Upper lobe of right lung (tissue), 1 donor: ENCODE data around the gene MPPED2. TPM values are rescaled to one million over a fixed set of nuclear protein-coding genes. Genes with fewer than 3 reads are reported as not detected.

Source experiments
- ATAC-seq: fragments of 200-7000 bp; cut with Tn5 transposase; one replicate; pipeline ENCODE4 v1.9.1; 2020; ENCODE audit warnings: mild to moderate bottlenecking, moderate library complexity
- DNase-seq: peaks from one replicate; pipeline ENCODE4 v3.0.0-alpha.2; 2020
- H3K27ac ChIP-seq: fragments of 200-600 bp; one replicate; pipeline ENCODE4 v1.8.0; 2022
- H3K27me3 ChIP-seq: fragments of 200-600 bp; one replicate; pipeline ENCODE4 v1.8.0; 2022; ENCODE audit warnings: mild to moderate bottlenecking
- H3K36me3 ChIP-seq: fragments of 200-600 bp; one replicate; pipeline ENCODE4 v1.8.0; 2022
- H3K4me1 ChIP-seq: fragments of 200-600 bp; one replicate; pipeline ENCODE4 v1.8.0; 2022
- H3K4me3 ChIP-seq: fragments of 200-600 bp; one replicate; pipeline ENCODE4 v1.8.0; 2022; ENCODE audit warnings: mild to moderate bottlenecking
- H3K9me3 ChIP-seq: fragments of 200-600 bp; one replicate; pipeline ENCODE4 v1.8.0; 2022
- intact Hi-C: fragments of 100-400 bp; cut with DNase I; formaldehyde crosslinking; loops from one replicate; pipeline ENCODE4 v1.11.0; 2022
- total RNA-seq: library from RNA; stranded (reverse); fragmentation: NEBNext Ultra II Directional; extraction: Animal tissue kit (Norgen Biotek cat#: 25700); gene quantifications from one replicate; pipeline ENCODE4 v1.2.1, GENCODE V29; 2021
- TF ChIP-seq, protein P1 (sequence below): fragments of 200-600 bp; IDR thresholded peaks from one replicate; pipeline ENCODE4 v1.8.0; 2022; ENCODE audit warnings: antibody characterized with exemption
- donor health status: DM: no; HTN: yes; CAD: no; lungs with severe emphysema.

MPPED2 gene
- total RNA-seq, 1 donor from 2014 or later: 1.3 TPM

DNA sequence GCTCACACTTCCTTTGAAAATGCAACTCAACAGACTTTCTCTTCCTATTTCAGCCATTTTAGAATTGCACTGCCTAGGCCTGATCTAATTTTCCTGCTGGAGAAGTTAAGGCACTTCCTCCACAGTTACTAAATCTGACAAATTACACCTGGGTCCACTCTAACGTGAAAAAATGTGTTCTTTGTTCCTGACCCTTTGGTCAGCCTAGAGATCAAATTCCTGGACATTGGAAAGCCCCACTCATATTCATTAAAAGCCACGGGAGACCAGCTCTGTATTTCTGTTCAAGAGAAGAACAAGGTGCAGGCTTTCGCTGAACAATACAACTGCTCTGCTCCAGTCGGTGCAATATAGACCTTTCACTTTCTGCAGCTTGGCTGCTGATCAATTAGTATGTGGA, 96.6 kb downstream of the MPPED2 start:
- intact Hi-C loops: no loop called here
- no peak overlapping the region for H3K4me3 ChIP-seq
- no peak for ATAC-seq
- no peaks in the 10 kb centered on the region for H3K9me3 ChIP-seq
- TF ChIP-seq, protein P1, sequence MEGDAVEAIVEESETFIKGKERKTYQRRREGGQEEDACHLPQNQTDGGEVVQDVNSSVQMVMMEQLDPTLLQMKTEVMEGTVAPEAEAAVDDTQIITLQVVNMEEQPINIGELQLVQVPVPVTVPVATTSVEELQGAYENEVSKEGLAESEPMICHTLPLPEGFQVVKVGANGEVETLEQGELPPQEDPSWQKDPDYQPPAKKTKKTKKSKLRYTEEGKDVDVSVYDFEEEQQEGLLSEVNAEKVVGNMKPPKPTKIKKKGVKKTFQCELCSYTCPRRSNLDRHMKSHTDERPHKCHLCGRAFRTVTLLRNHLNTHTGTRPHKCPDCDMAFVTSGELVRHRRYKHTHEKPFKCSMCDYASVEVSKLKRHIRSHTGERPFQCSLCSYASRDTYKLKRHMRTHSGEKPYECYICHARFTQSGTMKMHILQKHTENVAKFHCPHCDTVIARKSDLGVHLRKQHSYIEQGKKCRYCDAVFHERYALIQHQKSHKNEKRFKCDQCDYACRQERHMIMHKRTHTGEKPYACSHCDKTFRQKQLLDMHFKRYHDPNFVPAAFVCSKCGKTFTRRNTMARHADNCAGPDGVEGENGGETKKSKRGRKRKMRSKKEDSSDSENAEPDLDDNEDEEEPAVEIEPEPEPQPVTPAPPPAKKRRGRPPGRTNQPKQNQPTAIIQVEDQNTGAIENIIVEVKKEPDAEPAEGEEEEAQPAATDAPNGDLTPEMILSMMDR: no peak
- H3K27me3 ChIP-seq: no peaks in the 10 kb centered on the region
- peaks cover 13% of the 10 kb centered on the region for H3K4me1 ChIP-seq
- H3K27ac ChIP-seq: no peak overlapping the region
- DNase-seq: no peak
- H3K36me3 ChIP-seq: no peaks in the 10 kb centered on the region

DNA sequence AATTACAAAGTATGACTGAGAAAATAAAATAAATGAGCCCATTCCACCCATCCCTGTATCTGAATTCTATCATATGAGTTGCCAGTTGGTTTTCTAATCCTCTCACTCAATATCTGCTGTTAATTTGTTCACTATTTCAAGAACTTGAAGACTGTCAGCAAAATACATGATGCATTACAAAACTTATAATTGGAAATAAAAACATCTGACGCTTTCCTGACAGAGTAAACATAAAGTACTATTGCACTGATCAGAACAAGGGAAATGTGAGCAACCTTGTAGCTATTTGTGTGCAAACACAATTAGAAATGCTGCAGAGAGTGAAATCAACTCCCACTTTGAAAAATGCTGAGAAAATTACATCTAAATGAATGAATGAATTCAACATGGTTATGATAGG, 97.1 kb downstream of the MPPED2 start:
- H3K4me1 ChIP-seq: peaks cover 13% of the 10 kb centered on the region
- no peaks in the 10 kb centered on the region for H3K9me3 ChIP-seq
- H3K4me3 ChIP-seq: no peak overlapping the region
- H3K27ac ChIP-seq: no peak overlapping the region
- no peak for DNase-seq
- intact Hi-C loops: no loop called here
- no peak for ATAC-seq
- TF ChIP-seq, protein P1: no peak
- no peaks in the 10 kb centered on the region for H3K27me3 ChIP-seq
- no peaks in the 10 kb centered on the region for H3K36me3 ChIP-seq

DNA sequence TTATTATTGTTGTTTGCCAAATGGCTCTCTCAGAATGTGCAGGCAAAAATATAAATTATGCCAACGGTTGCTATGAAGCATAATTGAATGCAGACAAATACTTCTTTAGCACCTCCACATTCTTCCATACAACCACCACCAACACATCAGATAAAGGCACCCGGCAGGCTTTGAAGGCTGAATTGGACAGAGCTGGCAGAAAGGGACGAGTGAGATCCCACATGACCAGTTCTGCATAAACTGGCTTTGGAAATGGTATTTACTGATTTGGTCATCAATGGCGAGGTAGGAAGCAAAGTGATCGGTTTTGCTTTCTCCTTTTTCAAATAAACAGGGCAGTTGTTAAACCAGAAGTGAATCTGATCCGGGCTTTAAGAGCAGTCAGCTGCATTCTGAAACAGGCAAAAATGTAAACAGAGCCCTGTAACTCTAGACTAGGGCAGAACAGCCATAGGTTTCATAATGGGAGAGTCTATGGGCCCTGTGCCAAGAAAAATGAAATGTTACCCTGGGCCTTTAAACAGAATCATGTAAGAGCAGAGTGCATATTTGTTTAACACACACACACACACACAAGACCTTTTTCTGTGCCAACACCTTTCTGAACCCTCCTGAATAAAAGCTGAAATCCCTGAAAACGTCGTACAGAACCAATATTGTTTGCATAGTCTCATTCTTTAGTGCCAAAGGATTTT, 97.7 kb downstream of the MPPED2 start:
- ATAC-seq (peak; percentile 78), DNase-seq (no peak)
- Histone ChIP-seq H3K27ac (no peak overlapping the region), H3K36me3 (no peaks in the 10 kb centered on the region), H3K27me3 (no peaks in the 10 kb centered on the region), H3K4me1 (peaks cover 13% of the 10 kb centered on the region), H3K4me3 (peak overlapping the region; percentile 14), H3K9me3 (no peaks in the 10 kb centered on the region)
- intact Hi-C loops: no loop called here
- TF ChIP-seq, protein P1: no peak

DNA sequence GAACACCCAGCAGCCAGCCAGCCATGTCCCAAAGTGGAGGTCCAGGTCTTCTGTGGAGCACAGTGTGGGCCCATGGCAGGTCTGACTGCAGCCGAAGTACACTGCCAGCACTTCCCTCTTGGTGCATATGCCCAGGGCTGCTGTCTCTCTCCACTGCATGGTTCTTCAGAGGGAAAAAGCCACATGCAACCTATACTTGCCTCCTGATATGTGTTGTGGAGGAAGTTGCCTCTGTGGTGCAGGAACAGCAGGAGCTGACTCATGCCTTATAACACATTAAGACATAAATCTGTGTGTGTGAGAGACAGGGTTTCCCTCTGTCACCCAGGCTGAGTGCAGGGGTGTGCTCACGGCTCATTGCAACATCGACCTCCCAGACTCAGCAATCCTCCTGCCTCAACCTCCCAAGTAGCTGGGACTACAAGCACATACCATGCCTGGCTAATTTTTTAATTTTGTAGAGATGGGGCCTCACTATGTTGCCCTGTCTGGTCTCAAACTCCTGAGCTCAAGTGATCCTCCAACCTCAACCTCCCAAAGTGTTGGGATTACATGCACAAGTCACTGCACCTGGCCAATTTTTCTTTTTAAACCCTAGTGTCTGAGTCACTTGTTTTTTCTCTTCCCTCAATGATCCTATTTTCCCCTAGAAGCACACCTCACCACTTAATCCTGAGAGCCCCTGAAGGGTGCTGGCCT, 98.8 kb downstream of the MPPED2 start:
- H3K9me3 ChIP-seq: no peaks in the 10 kb centered on the region
- TF ChIP-seq, protein P1: no peak
- no peak for DNase-seq
- no peaks in the 10 kb centered on the region for H3K27me3 ChIP-seq
- ATAC-seq: peak; percentile 84
- H3K4me1 ChIP-seq: peaks cover 13% of the 10 kb centered on the region
- H3K27ac ChIP-seq: no peak overlapping the region
- intact Hi-C loops: no loop called here
- H3K36me3 ChIP-seq: no peaks in the 10 kb centered on the region
- H3K4me3 ChIP-seq: no peak overlapping the region

DNA sequence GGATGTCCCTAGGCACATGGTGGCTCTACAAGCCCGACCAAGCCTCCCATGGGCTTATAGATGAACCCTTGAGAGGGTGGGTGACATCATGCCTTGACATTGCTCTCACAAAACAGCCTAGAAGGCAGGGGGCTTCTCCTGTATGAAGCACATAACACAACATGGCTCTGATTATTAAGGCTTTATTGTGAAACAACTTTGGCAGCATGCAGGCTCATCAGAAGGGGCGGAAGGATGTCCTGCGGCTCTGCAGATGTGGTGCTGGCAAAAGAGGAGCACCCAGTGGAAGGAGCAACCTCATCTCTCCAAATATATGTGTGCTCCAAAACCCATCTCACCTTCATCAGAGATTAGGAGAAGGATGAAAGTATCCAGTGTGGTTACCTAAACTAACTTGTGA, 100.4 kb downstream of the MPPED2 start:
- no peaks in the 10 kb centered on the region for H3K9me3 ChIP-seq
- H3K4me3 ChIP-seq: no peak overlapping the region
- H3K27me3 ChIP-seq: no peaks in the 10 kb centered on the region
- no peak for ATAC-seq
- TF ChIP-seq, protein P1: no peak
- no peak for DNase-seq
- no peak overlapping the region for H3K27ac ChIP-seq
- intact Hi-C loops: no loop called here
- H3K36me3 ChIP-seq: no peaks in the 10 kb centered on the region
- peaks cover 13% of the 10 kb centered on the region for H3K4me1 ChIP-seq
